HepG2 (cell line): ENCODE results near the gene STK24. TPM values are rescaled to one million over a fixed set of nuclear protein-coding genes. Genes with fewer than 3 reads are reported as not detected.

ENCODE experiments used
- AFF4 ChIP-seq: sonication (generic); formaldehyde crosslinking; IDR thresholded peaks from 2 replicates; pipeline ENCODE4 v1.4.0; 2020; ENCODE audit warnings: missing genetic modification reagents
- BRD4 ChIP-seq: sonication (generic); formaldehyde crosslinking; IDR thresholded peaks from 2 replicates; pipeline ENCODE4 v1.4.0; 2020; ENCODE audit warnings: missing genetic modification reagents
- FOXP1 ChIP-seq, 2 experiments: fragments of 450-650 bp in 1 of 2; IDR thresholded peaks; 2 replicates each; pipeline ENCODE4 v1.6.1; 2017 to 2018; ENCODE audit warnings: antibody characterized with exemption in 1 of 2
- IRX3 ChIP-seq: sonication (generic); formaldehyde crosslinking; IDR thresholded peaks from 2 replicates; pipeline ENCODE4 v1.8.1; 2023; ENCODE audit warnings: mild to moderate bottlenecking, low read depth, missing genetic modification reagents, borderline replicate concordance
- JUN ChIP-seq: sonication (generic); formaldehyde crosslinking; IDR thresholded peaks from 2 replicates; pipeline ENCODE4 v1.4.0; 2020; ENCODE audit warnings: mild to moderate bottlenecking, missing genetic modification reagents
- KLF12 ChIP-seq: sonication (generic); formaldehyde crosslinking; IDR thresholded peaks from 2 replicates; pipeline ENCODE4 v1.4.0; 2020; ENCODE audit warnings: missing genetic modification reagents, borderline replicate concordance
- NR2C2 ChIP-seq: sonication (generic); formaldehyde crosslinking; IDR thresholded peaks from 2 replicates; pipeline ENCODE4 v1.4.0; 2020; ENCODE audit warnings: missing genetic modification reagents, mild to moderate bottlenecking, moderate library complexity, borderline replicate concordance
- U2AF1 ChIP-seq: fragments of 200-400 bp; formaldehyde crosslinking; optimal IDR thresholded peaks from 2 replicates; pipeline ENCODE3; 2017; ENCODE audit warnings: mild to moderate bottlenecking, low read depth, low read length
- YEATS4 ChIP-seq: sonication (generic); formaldehyde crosslinking; IDR thresholded peaks from 2 replicates; pipeline ENCODE4 v1.4.0; 2020; ENCODE audit warnings: missing genetic modification reagents, borderline replicate concordance
- ZBTB7B ChIP-seq: sonication (generic); formaldehyde crosslinking; IDR thresholded peaks from 2 replicates; pipeline ENCODE4 v1.4.0; 2020; ENCODE audit warnings: missing genetic modification reagents
- ZC3H4 ChIP-seq: sonication (generic); formaldehyde crosslinking; IDR thresholded peaks from 2 replicates; pipeline ENCODE4 v1.4.0; 2020; ENCODE audit warnings: missing genetic modification reagents, borderline replicate concordance
- ZNF20 ChIP-seq: sonication (generic); formaldehyde crosslinking; IDR thresholded peaks from 2 replicates; pipeline ENCODE4 v1.4.0; 2020; ENCODE audit warnings: mild to moderate bottlenecking, moderate library complexity, missing genetic modification reagents
- ZNF326 ChIP-seq: sonication (generic); formaldehyde crosslinking; IDR thresholded peaks from 2 replicates; pipeline ENCODE4 v1.4.0; 2020; ENCODE audit warnings: missing genetic modification reagents, borderline replicate concordance
- polyA plus RNA-seq, 8 experiments: library from polyadenylated mRNA; depleted of rRNA in 3 of 8; stranded (reverse) in 7 of 8; unstranded in 1 of 8; fragments of >200 nt; fragmentation: Illumina TruSeq in 4 of 8; extraction: Trizol in 4 of 8; gene quantifications; 2 replicates each; pipeline versions ENCODE4 v1.2.1 to v1.2.3, GENCODE V29; 2011 to 2016; ENCODE audit warnings: low read depth in 4 of 8, missing spikeins in 1 of 8, mixed read lengths in 1 of 8; ENCODE audit not compliant: insufficient read depth in 1 of 8
- total RNA-seq, 5 experiments: library from RNA; depleted of rRNA; stranded (reverse); fragments of >200 nt; fragmentation: Illumina TruSeq; extraction: Trizol; gene quantifications; 2 replicates each; pipeline ENCODE4 v1.2.3, GENCODE V29; 2016; ENCODE audit warnings: low read depth in 1 of 5
- TF ChIP-seq, protein P1 (sequence below): sonication (generic); formaldehyde crosslinking; IDR thresholded peaks from 2 replicates; pipeline ENCODE4 v1.4.0; 2020; ENCODE audit warnings: missing genetic modification reagents, borderline replicate concordance
- TF ChIP-seq, protein P2 (sequence below), 2 experiments: sonication (generic) in 1 of 2; formaldehyde crosslinking in 1 of 2; IDR thresholded peaks; 2 replicates each; pipeline versions ENCODE4 v1.4.0 to v1.6.1; 2018 to 2020; ENCODE audit warnings: missing genetic modification reagents in 2 of 2, borderline replicate concordance in 1 of 2, low read depth in 1 of 2, mild to moderate bottlenecking in 1 of 2, missing biosample characterization in 1 of 2
- TF ChIP-seq, protein P3 (sequence below): sonication (generic); formaldehyde crosslinking; IDR thresholded peaks from 2 replicates; pipeline ENCODE4 v1.9.0; 2021; ENCODE audit warnings: missing genetic modification reagents, borderline replicate concordance

Gene STK24
- total and polyA plus RNA-seq, 2 of the 13 experiments (the other 11 are each of a cell fraction or from before 2014, with no cell fraction given), result 51.3 to 73.0 TPM

- TF ChIP-seq, protein P1, sequence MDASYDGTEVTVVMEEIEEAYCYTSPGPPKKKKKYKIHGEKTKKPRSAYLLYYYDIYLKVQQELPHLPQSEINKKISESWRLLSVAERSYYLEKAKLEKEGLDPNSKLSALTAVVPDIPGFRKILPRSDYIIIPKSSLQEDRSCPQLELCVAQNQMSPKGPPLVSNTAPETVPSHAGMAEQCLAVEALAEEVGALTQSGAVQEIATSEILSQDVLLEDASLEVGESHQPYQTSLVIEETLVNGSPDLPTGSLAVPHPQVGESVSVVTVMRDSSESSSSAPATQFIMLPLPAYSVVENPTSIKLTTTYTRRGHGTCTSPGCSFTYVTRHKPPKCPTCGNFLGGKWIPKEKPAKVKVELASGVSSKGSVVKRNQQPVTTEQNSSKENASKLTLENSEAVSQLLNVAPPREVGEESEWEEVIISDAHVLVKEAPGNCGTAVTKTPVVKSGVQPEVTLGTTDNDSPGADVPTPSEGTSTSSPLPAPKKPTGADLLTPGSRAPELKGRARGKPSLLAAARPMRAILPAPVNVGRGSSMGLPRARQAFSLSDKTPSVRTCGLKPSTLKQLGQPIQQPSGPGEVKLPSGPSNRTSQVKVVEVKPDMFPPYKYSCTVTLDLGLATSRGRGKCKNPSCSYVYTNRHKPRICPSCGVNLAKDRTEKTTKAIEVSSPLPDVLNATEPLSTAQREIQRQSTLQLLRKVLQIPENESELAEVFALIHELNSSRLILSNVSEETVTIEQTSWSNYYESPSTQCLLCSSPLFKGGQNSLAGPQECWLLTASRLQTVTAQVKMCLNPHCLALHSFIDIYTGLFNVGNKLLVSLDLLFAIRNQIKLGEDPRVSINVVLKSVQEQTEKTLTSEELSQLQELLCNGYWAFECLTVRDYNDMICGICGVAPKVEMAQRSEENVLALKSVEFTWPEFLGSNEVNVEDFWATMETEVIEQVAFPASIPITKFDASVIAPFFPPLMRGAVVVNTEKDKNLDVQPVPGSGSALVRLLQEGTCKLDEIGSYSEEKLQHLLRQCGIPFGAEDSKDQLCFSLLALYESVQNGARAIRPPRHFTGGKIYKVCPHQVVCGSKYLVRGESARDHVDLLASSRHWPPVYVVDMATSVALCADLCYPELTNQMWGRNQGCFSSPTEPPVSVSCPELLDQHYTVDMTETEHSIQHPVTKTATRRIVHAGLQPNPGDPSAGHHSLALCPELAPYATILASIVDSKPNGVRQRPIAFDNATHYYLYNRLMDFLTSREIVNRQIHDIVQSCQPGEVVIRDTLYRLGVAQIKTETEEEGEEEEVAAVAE (CRISPR knock-in tag), result peak; percentile 79
- TF ChIP-seq AFF4 (CRISPR knock-in tag), result 0 out of 2 replicates have a peak, but pooled peaks have one; percentile 29
- TF ChIP-seq IRX3, result no peak
- TF ChIP-seq, protein P2, sequence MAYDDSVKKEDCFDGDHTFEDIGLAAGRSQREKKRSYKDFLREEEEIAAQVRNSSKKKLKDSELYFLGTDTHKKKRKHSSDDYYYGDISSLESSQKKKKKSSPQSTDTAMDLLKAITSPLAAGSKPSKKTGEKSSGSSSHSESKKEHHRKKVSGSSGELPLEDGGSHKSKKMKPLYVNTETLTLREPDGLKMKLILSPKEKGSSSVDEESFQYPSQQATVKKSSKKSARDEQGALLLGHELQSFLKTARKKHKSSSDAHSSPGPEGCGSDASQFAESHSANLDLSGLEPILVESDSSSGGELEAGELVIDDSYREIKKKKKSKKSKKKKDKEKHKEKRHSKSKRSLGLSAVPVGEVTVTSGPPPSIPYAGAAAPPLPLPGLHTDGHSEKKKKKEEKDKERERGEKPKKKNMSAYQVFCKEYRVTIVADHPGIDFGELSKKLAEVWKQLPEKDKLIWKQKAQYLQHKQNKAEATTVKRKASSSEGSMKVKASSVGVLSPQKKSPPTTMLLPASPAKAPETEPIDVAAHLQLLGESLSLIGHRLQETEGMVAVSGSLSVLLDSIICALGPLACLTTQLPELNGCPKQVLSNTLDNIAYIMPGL (CRISPR knock-in tag; IDR thresholded peaks at IDR 0.05; ENCODE audit: borderline replicate concordance in 1 of 2, low read depth in 1 of 2), result peak; percentile 71 to 82; a peak in 3 of 4 replicates
- TF ChIP-seq ZNF20, result no peak
- no peak for TF ChIP-seq JUN (CRISPR knock-in tag)
- peak; percentile 75; the same call in 1 of the 2 replicates for TF ChIP-seq KLF12 (CRISPR knock-in tag)
- TF ChIP-seq FOXP1 (IDR thresholded peaks at IDR 0.05), result no peak
- TF ChIP-seq FOXP1 (CRISPR knock-in tag; IDR thresholded peaks at IDR 0.05), result peak; percentile 72
- TF ChIP-seq YEATS4 (CRISPR knock-in tag), result peak; percentile 81
- no peak for TF ChIP-seq ZNF326 (CRISPR knock-in tag)
- no peak for TF ChIP-seq U2AF1
- peak; percentile 87 for TF ChIP-seq ZBTB7B (CRISPR knock-in tag)
- no peak; the same call in 1 of the 2 replicates for TF ChIP-seq ZC3H4 (CRISPR knock-in tag)
- no peak for TF ChIP-seq BRD4
- TF ChIP-seq, protein P3, sequence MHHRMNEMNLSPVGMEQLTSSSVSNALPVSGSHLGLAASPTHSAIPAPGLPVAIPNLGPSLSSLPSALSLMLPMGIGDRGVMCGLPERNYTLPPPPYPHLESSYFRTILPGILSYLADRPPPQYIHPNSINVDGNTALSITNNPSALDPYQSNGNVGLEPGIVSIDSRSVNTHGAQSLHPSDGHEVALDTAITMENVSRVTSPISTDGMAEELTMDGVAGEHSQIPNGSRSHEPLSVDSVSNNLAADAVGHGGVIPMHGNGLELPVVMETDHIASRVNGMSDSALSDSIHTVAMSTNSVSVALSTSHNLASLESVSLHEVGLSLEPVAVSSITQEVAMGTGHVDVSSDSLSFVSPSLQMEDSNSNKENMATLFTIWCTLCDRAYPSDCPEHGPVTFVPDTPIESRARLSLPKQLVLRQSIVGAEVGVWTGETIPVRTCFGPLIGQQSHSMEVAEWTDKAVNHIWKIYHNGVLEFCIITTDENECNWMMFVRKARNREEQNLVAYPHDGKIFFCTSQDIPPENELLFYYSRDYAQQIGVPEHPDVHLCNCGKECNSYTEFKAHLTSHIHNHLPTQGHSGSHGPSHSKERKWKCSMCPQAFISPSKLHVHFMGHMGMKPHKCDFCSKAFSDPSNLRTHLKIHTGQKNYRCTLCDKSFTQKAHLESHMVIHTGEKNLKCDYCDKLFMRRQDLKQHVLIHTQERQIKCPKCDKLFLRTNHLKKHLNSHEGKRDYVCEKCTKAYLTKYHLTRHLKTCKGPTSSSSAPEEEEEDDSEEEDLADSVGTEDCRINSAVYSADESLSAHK (CRISPR knock-in tag), result peak; percentile 57; the same call in 1 of the 2 replicates
- peak; percentile 78 for TF ChIP-seq NR2C2
Observed at GRCh38 chr13:98506728-98507230, 70.1 kb downstream of the STK24 start (continued).
